ENCODE results near the gene IGIP. TPM values are rescaled to one million over a fixed set of nuclear protein-coding genes. Genes with fewer than 3 reads are reported as not detected.

The IGIP gene
- total and polyA plus RNA-seq, 4 donors = 2.3 to 11.8 (median 3.7) TPM

DNA sequence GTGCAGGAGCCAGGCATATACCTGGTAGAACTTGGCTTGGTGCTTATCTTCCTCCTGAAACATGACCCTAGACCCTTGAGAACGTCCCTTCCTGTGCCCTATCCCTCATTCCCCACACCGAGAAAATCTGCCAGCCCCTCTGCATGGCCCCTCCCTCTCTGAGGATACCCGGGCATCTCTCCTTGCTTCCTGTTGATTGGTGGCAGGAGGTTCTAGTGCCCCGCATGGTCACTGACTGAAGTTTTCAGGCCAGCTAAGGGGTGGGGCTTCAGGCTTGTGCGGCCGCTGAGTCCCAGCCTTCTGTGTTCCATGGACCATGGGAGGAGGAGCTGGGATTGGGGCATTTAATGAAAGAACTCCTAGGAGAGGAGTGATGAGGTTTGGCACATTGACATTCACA is 22.8 kb downstream of the IGIP start (continued):
- TF ChIP-seq YY1 (IDR thresholded peaks at IDR 0.05) = no peak
- TF ChIP-seq RAD21 (IDR thresholded peaks at IDR 0.05) = no peak
- TF ChIP-seq GABPA (IDR thresholded peaks at IDR 0.05 in 1 of 2, conservative IDR thresholded peaks at IDR 0.05 in 1 of 2) = no peak

GRCh38 chr5:140150201-140150600 is 24.5 kb downstream of the IGIP start:
- no peaks in the 10 kb centered on the region for H3K27me3 ChIP-seq (ENCODE audit: control insufficient read depth in 4 of 4, insufficient read depth in 4 of 4, low read length in 3 of 4)
- H3K4me1 ChIP-seq (ENCODE audit: control insufficient read depth in 4 of 4, insufficient read depth in 4 of 4, low read length in 3 of 4) = peaks cover 7 to 13% (median 10%) of the 10 kb centered on the region in 4 donors
- H3K4me3 ChIP-seq (ENCODE audit: low read depth in 1 of 3, low read length in 3 of 3) = no peak overlapping the region
- 94% methylated on average over 2 of the region's 2 CpGs for WGBS
- no peaks in the 10 kb centered on the region for H3K9me3 ChIP-seq (ENCODE audit: control insufficient read depth in 4 of 4, low read length in 3 of 4)
- no peaks in the 10 kb centered on the region for H3K36me3 ChIP-seq (ENCODE audit: control insufficient read depth in 4 of 4, insufficient read depth in 3 of 4, low read depth in 1 of 4, low read length in 3 of 4)
- no peak for TF ChIP-seq NR2F2 (IDR thresholded peaks at IDR 0.05)
- TF ChIP-seq SP1 (IDR thresholded peaks at IDR 0.05) = no peak
- TF ChIP-seq HNF4G (IDR thresholded peaks at IDR 0.05) = no peak
- TF ChIP-seq RAD21 (IDR thresholded peaks at IDR 0.05) = no peak
- no peak for TF ChIP-seq FOXA1 (IDR thresholded peaks at IDR 0.05)
- TF ChIP-seq CTCF (IDR thresholded peaks at IDR 0.05; ENCODE audit: low read depth, low read length, missing input control) = no peak
- no peak for DNase-seq (ENCODE audit: low spot score)
- H3K9ac ChIP-seq (ENCODE audit: low read depth in 1 of 2, low read length in 2 of 2) = no peak overlapping the region
- H3K27ac ChIP-seq (ENCODE audit: low read depth in 1 of 2, low read length in 2 of 2) = no peak overlapping the region

GRCh38 chr5:140151144-140152021 is 25.6 kb downstream of the IGIP start:
- Histone ChIP-seq H3K4me3 (ENCODE audit: low read depth in 1 of 3, low read length in 3 of 3) (no peak overlapping the region), H3K9ac (ENCODE audit: low read depth in 1 of 2, low read length in 2 of 2) (no peak overlapping the region), H3K9me3 (ENCODE audit: control insufficient read depth in 4 of 4, low read length in 3 of 4) (no peaks in the 10 kb centered on the region), H3K27ac (ENCODE audit: low read depth in 1 of 2, low read length in 2 of 2) (no peak overlapping the region), H3K27me3 (ENCODE audit: control insufficient read depth in 4 of 4, insufficient read depth in 4 of 4, low read length in 3 of 4) (no peaks in the 10 kb centered on the region), H3K36me3 (ENCODE audit: control insufficient read depth in 4 of 4, insufficient read depth in 3 of 4, low read depth in 1 of 4, low read length in 3 of 4) (no peaks in the 10 kb centered on the region), H3K4me1 (ENCODE audit: control insufficient read depth in 4 of 4, insufficient read depth in 4 of 4, low read length in 3 of 4) (peaks cover under 1 to 2% (median 2%) of the 10 kb centered on the region in 4 donors)
- DNase-seq (ENCODE audit: low spot score) = no peak
- WGBS = 90% methylated on average over 7 of the region's 7 CpGs
- TF ChIP-seq RXRA (IDR thresholded peaks at IDR 0.05) = no peak
- TF ChIP-seq, protein P1, sequence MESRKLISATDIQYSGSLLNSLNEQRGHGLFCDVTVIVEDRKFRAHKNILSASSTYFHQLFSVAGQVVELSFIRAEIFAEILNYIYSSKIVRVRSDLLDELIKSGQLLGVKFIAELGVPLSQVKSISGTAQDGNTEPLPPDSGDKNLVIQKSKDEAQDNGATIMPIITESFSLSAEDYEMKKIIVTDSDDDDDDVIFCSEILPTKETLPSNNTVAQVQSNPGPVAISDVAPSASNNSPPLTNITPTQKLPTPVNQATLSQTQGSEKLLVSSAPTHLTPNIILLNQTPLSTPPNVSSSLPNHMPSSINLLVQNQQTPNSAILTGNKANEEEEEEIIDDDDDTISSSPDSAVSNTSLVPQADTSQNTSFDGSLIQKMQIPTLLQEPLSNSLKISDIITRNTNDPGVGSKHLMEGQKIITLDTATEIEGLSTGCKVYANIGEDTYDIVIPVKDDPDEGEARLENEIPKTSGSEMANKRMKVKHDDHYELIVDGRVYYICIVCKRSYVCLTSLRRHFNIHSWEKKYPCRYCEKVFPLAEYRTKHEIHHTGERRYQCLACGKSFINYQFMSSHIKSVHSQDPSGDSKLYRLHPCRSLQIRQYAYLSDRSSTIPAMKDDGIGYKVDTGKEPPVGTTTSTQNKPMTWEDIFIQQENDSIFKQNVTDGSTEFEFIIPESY (IDR thresholded peaks at IDR 0.05) = no peak
- TF ChIP-seq, protein P2, sequence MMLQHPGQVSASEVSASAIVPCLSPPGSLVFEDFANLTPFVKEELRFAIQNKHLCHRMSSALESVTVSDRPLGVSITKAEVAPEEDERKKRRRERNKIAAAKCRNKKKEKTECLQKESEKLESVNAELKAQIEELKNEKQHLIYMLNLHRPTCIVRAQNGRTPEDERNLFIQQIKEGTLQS (IDR thresholded peaks at IDR 0.05) = no peak
- no peak for TF ChIP-seq NR2F2 (IDR thresholded peaks at IDR 0.05)
- no peak for TF ChIP-seq HNF4G (IDR thresholded peaks at IDR 0.05)
- no peak for TF ChIP-seq YY1 (IDR thresholded peaks at IDR 0.05)
- no peak for TF ChIP-seq TAF1 (conservative IDR thresholded peaks at IDR 0.05)
- no peak for TF ChIP-seq SP1 (IDR thresholded peaks at IDR 0.05)
- TF ChIP-seq CTCF (IDR thresholded peaks at IDR 0.05; ENCODE audit: low read depth, low read length, missing input control) = no peak
- no peak for TF ChIP-seq FOXA1 (IDR thresholded peaks at IDR 0.05)

Data from liver (tissue), 9 donors.